Measurements from ENCODE around the gene LECT2. TPM values are rescaled to one million over a fixed set of nuclear protein-coding genes. Genes with fewer than 3 reads are reported as not detected.

The LECT2 gene
- total RNA-seq, 1 experiment from 2014 or later, result not detected

GRCh38 chr5:135978993-135979392, 24.2 kb upstream of the LECT2 start:
- DNase-seq (ENCODE audit: low read depth), result no peak

GRCh38 chr5:135978212-135978631, 23.4 kb upstream of the LECT2 start:
- DNase-seq (ENCODE audit: low read depth), result no peak

- DNase-seq (ENCODE audit: low read depth), result peak; percentile 67
Measured at GRCh38 chr5:135977375-135977928, 22.7 kb upstream of the LECT2 start.

- DNase-seq (ENCODE audit: low read depth), result no peak
Measured at GRCh38 chr5:135976216-135976615, 21.4 kb upstream of the LECT2 start.

GRCh38 chr5:135975122-135975521, 20.3 kb upstream of the LECT2 start:
- no peak for DNase-seq (ENCODE audit: low read depth)

GRCh38 chr5:135974021-135974600, 19.3 kb upstream of the LECT2 start:
- no peak for DNase-seq (ENCODE audit: low read depth)

DNA sequence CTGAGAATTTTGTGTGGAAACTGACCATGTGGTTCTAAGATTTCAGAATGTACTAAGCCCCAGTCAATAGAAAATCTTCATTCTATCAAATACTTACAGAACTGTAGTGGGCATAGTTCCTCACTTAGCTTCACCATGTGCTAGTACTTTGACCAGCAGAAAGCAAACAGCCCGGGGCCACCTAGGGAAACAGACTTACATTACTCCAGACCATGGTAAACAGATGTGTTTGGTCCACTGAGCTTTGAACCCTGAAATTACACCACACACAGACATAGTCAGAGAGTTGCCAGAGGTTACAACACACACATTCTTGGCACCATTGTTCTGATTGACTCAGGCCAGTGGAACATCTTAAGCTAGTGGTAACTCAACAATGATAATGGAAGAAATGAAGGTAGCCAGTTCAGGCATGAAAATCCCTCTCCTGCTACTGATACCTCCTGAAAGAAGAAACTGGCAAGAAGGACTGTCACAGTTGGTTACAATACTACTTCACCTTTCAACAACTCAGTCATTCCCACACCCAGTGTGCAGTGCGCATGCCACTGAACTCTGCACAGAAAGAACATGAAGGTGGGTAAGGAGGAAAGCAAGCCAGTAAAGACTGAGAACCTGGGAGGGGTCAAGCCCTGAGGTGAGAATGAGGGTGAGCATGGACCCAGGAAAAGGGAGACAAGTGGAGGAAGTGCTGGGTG, 18.7 kb upstream of the LECT2 start:
- peak; percentile 20 for DNase-seq (ENCODE audit: low read depth)

DNA sequence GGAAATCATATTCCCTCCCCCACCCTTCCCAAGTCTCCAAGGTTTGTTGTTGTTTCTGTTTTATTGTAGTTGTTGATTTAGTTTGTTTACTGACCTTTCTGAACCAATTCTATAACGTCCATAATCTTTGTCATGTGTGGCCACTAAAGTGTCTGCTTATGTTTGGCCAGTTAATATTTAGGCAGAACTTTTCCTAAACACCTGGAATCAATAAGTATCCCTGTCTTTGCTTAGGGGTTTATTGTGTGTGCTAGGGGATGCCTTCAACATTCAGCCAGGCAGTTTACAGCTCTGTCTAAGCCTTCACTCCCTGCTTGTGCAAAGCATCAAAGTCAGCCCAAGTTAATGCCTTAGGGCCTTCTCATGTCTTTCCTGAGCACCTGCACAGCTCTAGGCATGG, 16.9 kb upstream of the LECT2 start:
- no peak for DNase-seq (ENCODE audit: low read depth)

GRCh38 chr5:135966790-135967189, 12.0 kb upstream of the LECT2 start:
- no peak for DNase-seq (ENCODE audit: low read depth)

GRCh38 chr5:135966165-135966564, 11.4 kb upstream of the LECT2 start:
- DNase-seq (ENCODE audit: low read depth), result no peak

DNA sequence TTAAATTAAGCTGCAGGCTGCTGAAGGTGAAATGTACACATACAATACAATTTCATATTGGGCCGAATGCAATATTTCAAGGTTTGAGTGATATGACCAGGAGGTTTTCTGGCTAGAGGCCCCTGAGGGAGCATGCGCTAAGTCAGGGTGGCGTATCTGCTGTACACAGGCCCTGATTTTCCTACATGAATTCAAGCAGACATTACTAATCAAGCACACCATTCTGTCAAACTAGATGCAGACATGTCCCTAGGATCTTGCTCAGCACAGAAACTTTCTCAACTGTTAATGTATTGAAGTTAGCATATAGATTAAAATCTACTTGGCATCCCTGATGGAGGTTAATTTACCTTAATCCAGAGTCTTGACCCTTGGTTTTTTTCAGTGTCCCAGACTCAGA, 10.7 kb upstream of the LECT2 start:
- DNase-seq (ENCODE audit: low read depth), result no peak

DNA sequence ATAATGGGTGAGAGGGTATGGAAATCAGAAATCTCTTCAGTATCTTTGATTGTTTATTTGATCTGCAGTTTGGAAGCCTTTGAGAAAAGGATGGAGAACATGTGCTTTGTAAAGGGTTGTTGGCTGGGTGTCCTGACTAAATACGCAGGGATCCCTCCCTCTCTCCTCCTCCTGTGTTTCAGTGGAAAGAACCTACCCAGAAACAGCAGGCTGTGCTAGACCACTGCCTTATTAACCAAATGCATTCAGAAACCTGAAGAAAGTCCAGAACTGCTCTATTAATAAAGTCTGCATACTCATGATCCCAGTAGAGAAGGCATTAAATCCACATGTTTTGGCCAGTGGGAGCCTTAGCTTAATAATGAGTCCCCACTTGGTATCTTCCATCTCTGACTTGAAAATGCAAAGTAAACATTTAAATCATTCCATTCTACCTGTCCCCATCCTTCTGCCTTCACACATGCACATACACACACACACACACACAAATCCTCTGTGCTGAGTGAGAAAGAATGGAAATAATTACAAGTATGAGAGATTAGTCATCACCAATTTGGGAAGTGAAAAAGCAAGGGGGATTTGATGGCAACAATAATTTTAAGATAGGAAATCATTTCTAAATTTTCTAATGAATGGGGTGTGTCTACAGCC, 10.0 kb upstream of the LECT2 start:
- peak; percentile 36 for DNase-seq (ENCODE audit: low read depth)

- DNase-seq (ENCODE audit: low read depth), result no peak
Measured at GRCh38 chr5:135955525-135955924, 742 bp upstream of the LECT2 start.

DNA sequence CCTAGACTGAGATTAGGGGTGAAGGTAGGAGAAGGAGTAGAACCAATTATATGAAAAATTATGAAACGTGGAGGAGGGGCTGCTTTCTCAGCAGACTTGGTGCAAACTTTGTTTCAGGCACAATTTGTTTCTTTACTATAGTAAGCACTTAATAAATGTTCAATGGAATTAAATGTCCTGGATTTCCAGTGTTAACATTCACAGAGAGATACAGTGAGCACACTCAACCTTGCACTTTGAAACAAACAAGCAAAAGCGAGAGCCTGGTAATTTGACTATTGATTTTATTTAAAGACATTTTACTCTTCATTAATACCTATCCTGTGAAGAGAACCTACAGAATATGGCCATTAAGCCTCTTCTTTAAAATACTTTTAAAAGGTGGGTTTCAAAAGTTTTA, 933 bp downstream of the LECT2 start:
- DNase-seq (ENCODE audit: low read depth), result no peak

GRCh38 chr5:135952683-135953082, 2.1 kb downstream of the LECT2 start:
- DNase-seq (ENCODE audit: low read depth), result no peak

GRCh38 chr5:135951807-135952206, 3.0 kb downstream of the LECT2 start:
- no peak for DNase-seq (ENCODE audit: low read depth)

DNA sequence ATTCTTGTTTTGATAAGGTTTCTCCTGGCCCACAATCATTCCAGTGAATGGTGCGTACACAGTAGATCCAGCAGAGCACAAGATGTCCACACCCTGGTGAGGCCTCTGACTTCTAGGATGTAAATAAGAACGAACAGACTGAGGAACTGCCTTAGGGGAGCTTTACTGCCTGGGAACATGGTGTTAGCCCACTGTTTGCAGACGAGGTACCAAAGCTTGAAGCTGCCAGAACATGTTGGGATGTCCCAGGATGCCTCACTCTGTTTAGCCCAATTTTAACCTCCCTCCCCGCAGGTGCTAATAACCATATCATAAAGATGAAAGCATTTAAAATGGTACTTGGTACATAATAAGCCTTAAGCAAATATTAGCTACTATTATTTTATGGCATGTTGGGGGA, 3.5 kb downstream of the LECT2 start:
- DNase-seq (ENCODE audit: low read depth), result no peak

DNA sequence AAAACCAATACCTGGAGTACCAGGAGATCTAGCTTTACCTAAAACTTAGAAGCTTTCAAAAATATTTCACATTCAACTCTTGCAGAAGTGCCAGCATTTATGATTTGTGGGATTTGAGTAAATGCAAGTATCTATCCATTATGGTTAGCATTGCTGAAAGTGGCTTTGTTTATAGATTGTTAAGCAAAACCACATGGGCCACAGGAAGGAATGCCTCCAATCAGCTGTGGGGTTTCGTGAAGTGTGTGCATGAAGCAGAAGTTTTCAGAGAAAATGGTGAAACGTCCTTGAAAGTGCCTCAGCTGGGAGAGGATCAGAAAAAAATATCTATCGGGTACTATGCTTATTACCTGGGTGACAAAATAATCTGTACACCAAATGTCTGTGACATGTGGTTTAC, 4.2 kb downstream of the LECT2 start:
- DNase-seq (ENCODE audit: low read depth), result peak; percentile 7

DNA sequence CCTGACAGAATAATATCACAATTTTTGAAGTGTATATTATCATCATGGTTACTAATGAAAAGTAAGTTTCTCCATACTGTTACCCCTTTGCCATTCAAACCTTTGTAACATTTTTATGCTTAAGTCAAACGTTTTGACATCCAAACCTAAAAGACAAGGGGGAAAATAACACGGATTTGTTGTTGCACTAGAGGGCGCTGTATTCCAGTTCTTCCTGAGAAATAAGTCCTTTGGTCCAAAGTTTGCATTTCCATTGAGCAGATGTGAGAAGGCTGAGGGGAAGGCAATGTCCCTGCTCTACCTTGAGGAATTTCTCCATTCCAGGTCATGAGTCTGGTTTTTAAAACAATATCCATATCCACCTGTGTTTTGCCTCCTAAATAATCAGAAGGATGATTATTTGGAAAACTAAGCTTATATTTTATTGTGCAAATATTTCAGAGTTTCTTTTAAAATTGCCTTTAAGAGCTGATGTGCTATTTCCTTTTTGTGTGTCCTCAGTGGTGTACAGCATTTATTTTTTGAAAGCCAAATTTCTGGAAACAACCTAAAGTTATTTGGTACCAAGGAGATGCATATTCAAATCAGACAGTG, 9.7 kb downstream of the LECT2 start:
- DNase-seq (ENCODE audit: low read depth), result peak; percentile 81

GRCh38 chr5:135944564-135944963, 10.2 kb downstream of the LECT2 start:
- no peak for DNase-seq (ENCODE audit: low read depth)

DNA sequence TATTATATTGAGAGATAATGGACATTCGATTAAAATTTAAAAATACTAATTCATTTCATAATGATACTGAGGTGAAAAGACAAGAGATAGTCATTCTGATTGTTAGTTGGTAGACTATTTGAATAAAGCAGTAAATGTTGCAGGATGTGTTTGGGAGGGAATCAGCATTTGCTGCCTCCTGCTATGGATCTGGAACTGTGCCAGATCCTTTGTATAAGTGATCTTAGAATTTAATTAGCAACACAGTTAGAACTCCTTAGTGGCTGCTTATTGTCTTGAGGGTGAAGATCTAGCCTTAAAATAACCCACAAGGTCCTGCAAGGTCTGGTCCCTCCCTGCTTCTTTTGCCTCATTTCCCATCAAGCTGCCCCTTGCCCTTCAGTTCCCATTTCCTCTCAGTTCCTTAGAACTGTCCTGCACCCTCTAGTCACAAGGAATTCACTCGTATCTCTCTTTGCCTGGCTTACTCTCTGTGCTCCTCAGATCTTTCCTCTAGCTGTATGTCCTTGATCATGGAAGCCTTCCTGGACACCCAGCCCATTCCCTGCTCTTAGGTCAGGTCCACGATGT, 12.5 kb downstream of the LECT2 start:
- no peak for DNase-seq (ENCODE audit: low read depth)

- DNase-seq (ENCODE audit: low read depth), result no peak
Measured at GRCh38 chr5:135941711-135942110, 13.1 kb downstream of the LECT2 start.

Data from M059J (cell line).